22Rv1 (cell line): ENCODE measurements around the gene COL5A1.

Source experiments
- ZFX ChIP-seq: fragments of 450-650 bp; IDR thresholded peaks from 2 replicates; pipeline ENCODE4 v1.6.1; 2017; ENCODE audit warnings: antibody characterized with exemption, borderline replicate concordance
- TF ChIP-seq, protein P1 (sequence below): fragments of 450-650 bp; IDR thresholded peaks from 2 replicates; pipeline ENCODE4 v1.5.1; 2017; ENCODE audit warnings: mild to moderate bottlenecking

- TF ChIP-seq, protein P1, sequence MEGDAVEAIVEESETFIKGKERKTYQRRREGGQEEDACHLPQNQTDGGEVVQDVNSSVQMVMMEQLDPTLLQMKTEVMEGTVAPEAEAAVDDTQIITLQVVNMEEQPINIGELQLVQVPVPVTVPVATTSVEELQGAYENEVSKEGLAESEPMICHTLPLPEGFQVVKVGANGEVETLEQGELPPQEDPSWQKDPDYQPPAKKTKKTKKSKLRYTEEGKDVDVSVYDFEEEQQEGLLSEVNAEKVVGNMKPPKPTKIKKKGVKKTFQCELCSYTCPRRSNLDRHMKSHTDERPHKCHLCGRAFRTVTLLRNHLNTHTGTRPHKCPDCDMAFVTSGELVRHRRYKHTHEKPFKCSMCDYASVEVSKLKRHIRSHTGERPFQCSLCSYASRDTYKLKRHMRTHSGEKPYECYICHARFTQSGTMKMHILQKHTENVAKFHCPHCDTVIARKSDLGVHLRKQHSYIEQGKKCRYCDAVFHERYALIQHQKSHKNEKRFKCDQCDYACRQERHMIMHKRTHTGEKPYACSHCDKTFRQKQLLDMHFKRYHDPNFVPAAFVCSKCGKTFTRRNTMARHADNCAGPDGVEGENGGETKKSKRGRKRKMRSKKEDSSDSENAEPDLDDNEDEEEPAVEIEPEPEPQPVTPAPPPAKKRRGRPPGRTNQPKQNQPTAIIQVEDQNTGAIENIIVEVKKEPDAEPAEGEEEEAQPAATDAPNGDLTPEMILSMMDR: no peak
- TF ChIP-seq ZFX: no peak
Observed at GRCh38 chr9:134688231-134688630, 46.6 kb downstream of the COL5A1 start.
